CD4-positive, alpha-beta T cell treated with Interleukin-12 subunit alpha and Interleukin-12 subunit beta, for 1 hour (primary cell): ENCODE measurements around the gene REC114.
"Not testable (repeated sequence)": the region's sequence is repeated elsewhere in the genome, so short reads cannot be mapped to it uniquely, and the experiment has no call there.

ENCODE experiments used
- DNase-seq: peaks from one replicate; pipeline ENCODE4 v3.0.0-alpha.2; 2020

REC114 gene, protein sequence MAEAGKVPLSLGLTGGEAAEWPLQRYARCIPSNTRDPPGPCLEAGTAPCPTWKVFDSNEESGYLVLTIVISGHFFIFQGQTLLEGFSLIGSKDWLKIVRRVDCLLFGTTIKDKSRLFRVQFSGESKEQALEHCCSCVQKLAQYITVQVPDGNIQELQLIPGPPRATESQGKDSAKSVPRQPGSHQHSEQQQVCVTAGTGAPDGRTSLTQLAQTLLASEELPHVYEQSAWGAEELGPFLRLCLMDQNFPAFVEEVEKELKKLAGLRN

DNA sequence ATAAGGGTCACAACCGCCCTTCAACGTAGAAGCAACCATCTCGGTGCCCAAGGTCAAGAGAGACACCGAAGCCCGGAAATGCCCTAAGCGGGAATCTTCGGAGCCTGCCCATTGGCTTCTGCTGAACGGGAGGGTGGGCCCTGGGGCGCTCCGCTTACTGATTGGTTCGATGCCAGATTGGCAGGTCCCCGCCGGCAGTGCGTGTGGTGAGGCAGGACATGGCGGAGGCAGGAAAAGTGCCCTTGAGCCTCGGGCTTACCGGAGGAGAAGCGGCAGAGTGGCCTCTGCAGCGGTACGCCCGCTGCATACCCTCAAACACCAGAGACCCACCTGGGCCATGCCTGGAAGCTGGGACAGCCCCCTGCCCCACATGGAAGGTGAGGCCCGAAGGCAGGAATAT is at the start of gene REC114:
REC114 (plus strand) TSS at position 197 of the 400 bp plus-strand sequence; CDS start at position 219, 22 bp downstream.
- DNase-seq, result no peak

DNA sequence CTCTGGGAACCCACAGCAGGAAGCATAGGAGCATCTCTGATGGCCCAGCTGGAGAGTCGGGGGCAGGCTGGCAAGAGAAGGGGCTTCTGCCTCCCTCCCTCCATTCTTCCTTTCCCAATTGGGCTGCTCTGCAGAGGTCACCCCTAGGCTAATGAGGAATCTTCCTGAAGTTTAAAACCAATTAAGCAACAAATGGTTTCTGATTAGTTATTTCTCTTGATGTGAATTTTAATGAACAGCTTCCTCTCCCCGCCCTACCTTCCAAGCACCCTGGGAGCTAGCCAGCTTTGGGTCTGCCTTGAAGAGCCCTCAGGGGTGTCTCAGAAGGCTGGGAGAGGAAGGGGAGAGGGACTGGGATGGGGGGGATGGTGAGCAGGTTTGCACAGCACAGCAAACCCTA is 49.6 kb upstream of the REC114 start:
- DNase-seq, result no peak

DNA sequence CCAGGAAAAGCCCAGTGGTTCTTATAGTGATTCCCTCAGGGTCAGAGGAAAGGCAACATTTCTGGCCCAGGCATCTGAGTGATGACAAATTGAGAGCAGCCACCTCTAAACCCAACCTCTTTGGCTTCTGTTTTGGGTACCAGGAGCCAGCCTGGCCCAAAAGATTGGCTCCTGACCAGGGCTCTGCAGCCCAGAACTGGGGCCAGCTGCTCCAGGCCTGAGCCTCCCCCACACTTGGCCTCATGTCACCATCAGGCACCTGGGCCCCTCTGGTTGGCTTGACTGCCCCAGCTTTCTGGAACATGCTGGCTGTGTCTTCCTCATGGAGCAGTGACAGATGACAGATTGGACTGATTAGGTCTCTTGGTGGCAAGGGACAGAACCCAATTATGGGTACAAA is 48.2 kb upstream of the REC114 start:
- no peak for DNase-seq

DNA sequence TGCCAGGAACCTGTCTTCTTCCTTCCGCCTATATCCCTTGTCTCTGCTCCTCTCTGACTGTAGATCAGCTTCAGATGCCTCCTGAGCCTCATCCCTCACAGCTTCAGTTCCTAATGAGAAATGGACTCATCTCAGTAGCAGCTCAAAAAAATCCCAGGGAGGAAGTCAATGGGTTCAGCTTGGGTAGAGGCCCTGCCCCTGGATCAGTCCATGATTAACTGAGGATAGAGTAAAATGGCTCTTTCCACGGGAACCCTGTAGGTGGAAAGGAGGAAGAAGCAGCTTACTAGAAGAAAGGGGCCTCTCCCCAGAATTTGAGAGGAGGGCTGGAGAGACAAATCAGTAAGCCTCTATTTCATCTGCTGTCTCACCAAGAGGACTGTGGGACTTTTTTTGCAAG is 47.3 kb upstream of the REC114 start:
- DNase-seq, result no peak

DNA sequence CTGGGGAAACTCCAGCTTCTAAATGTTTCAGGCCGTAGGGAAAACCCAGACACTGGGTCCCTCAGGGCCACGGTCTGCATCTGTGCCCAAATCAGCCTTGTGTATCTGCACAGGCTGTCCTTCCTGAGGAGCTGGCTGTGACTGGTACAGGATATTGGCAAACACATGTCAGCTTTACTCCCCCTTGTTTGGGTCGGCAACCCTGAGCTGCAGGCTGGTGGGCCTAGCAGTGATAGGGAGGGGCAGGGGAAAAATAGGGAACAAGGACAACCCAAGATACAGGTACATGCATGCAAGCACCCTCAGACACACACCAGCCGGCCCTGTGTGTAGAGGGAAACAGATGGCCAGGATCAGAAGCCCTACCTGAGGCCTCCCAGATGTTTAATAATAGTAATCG is 45.5 kb upstream of the REC114 start:
- no peak for DNase-seq

DNA sequence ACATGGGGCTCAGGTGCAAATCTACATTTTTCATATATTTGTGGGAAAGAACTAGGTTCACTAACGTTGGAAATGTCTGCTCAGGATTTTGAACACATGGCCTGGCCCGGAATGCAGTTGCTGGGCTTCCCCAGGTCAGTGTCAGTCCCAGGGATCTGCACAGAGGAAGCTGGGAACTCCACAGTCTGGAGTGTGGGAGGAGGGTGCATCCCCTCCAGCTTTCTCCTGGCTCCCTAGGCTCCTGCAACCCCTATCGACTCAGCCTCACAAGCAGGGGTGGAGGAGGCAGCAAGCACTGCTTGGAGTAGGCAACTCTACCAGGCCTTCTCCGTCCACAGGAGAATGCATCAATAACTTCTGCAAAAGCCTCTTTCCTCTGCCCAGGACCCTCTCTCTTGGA is 44.1 kb upstream of the REC114 start:
- no peak for DNase-seq

DNA sequence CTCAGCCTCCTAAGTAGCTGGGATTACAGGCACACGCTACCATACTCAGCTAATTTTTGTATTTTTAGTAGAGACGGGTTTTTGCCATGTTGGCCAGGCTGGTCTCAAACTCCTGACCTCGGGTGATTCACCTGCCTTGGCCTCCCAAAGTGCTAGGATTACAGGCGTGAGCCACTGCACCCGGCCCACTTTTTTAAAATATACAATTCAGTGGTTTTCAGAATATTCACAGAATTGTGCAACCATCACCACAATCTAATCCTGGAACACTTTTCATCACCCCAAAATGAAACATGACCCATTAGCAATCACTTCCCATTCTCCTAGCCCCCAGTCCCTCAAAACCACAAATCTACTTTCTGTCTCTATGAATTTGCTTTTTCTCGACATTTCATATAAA is 42.7 kb upstream of the REC114 start:
- DNase-seq, result not testable (repeated sequence)

DNA sequence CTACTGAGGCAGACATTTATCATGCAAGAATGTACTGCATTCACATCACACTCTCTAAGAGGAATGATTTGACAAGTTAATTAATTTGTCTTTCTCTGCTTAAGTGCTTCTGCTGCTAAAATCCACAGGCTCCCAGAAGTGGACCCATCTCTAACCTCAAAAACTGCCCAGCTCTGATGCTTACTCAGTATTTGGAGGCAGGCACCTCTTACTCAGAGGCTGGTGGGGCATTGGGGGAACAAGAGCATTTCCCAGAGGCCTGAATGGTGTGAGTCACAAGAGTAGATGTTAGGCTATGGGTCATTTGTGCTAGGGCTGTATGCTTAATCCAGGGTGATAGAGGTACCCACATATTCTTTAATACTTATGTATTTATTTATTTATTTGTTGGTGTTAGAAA is 39.8 kb upstream of the REC114 start:
- DNase-seq, result no peak

DNA sequence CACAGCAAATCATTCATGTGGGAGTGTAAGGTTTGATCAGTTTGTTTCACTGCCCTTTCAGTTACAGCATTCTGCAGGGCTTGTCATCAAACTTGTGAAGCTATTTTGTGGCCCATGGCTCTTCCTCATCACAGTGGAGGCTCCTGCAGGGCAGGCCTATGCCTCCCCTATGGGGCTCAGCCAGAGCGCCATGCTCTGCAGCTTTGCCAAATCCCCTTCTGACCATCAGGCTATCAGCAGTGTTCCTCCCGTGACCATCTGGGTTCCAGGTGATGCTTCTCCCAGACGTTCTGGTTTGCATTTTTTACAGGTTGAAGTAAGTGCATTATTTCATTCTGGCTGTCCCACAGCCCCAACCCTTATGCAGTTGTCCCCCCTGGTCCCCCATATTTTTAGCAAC is 28.1 kb upstream of the REC114 start:
- DNase-seq, result no peak

DNA sequence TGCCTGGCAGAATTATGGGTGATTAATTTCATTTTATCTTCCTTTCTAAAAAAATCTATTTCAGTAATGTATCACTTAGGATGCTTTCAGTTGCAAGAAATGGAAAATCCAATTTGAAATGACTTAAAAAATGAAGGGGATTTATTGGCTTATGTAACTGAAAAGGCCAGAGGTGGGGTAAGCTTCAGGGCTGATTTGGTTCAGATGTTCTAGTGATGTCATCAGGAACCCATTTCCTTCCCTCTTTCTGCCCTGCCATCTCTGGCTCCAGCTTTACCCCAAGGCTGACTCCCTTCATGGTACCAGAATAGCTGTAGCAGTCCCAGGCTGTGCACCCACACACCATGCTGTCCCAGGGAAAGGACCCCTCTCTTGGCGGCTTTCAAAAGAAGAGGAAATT is 18.5 kb upstream of the REC114 start:
- DNase-seq, result no peak

DNA sequence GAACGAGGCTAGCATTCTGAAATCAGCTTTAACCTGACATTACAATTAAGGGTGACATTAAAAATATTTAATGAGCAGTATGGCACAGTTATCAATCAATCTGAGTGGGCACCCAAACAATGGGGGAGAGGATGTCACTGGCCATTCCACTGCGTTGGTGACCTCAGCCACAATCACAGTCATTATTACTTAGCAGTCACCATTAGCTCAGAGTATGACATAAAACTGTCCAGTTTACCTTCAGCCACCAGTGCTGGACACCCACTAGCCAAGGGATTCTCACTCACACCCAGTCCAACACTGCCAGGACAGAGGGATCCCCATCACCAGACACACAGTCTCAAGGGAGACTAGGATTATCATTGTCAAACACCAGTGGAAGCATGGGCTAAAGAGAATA is 17.5 kb upstream of the REC114 start:
- no peak for DNase-seq

DNA sequence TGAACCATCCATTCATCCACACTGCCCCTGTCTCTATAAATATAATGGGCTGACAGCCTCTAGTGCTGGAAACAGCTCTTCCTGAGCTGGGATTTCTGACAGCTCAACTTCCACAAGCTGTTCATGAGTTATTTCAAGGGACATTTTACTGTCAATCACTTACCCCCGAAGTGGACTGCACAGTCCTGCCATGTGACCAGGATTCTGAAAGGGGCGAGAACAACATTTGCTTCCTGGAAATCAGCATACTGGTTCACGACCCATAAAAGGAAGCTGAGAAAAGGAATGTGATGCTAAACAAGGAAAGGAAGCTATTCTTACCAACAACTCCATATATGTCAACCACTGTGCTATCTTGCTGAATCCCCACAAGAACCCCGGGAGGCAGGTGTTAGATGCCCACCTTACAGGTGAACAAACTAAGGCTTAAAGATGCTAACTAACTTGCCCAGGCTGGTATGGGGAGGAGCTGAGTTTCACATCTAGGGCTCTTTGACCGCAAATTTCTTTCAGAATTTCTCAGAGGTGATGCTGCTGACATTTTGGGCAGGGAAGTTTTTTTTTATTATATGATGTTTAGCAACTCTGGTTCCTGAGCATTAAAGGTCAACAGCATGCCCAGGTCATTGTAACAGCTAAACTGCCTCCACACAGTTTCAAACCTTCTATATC is 16.5 kb upstream of the REC114 start:
- DNase-seq, result no peak

DNA sequence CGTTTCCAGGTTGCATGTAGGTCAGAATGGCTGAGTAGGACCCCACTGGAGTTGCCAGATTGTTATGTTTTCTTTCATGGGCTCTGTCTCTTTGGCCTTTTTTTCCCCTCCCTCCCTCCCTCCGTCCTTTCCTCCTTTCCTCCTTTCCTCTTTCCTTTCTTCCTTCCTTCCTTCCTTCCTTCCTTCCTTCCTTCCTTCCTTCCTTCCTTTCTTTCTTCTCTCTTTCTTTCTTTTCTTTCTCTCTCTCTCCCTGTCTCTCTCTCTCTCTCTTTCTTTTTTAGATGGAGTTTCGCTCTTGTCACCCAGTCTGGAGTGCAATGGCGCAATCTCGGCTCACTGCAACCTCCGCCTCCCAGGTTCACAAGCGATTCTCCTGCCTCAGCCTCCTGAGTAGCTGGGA is 11.6 kb upstream of the REC114 start:
- not testable (repeated sequence) for DNase-seq

DNA sequence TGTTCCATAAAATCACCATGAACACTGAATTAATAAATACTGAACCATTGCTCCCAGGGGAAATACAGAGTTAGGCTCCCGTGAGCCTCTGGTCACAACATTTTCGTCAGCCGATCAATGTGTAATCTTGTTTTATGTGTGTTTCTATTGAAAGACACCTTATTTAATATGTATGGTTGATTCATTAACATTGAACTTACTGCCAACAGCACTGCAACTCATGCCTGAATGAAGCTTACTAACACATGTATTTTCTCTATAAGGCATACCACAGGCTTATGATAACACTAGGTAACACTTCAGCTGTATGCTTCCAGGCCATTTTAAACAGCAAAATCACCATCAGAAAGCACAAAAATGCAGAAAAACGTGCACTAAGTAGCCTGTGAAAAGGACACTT is 9.1 kb upstream of the REC114 start:
- DNase-seq, result no peak

DNA sequence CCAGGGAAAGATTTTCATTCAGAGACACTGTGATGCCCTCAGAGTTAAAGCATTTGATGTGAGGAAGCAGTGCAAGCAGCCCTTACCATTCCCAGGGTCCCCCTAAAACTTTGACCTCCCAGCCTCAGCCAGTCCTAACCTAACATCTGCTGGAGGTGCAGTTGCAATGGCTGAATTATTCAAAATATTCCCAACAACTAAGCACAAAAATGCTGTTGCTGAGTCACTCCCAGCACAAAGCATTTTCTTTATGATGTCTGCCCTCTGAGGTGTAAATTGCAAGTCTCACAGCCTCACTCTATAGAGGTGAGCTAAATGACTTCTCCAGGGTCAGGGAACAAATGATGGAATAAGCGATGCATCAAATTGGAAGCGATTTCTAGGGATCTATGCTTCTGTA is 6.4 kb upstream of the REC114 start:
- DNase-seq, result no peak

DNA sequence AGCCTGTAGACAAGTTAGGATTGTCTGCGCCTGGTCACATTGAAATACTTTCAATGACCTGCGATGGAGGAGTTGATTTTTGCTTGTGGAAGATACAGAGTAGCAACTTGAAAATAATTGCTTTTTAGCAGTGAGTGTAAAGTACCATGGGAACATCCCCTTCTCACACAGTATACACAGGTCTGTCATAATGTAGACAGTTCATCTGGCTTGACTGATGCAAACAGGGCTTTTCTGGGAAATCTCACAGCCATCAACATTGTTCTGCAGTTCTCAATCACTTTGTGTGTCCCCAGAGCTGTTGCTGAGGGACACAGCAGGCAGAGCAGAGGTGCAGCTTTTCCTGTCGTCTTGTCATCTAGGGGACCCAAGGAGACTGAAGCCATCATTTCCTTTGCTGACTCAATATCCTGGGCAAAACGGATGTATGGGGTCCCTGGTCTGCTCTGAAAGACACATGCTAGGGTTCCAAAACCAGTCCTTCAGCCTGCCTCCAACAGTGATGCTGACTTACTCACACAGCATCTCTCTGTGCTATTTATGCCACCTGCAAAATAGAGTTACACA is 5.3 kb upstream of the REC114 start:
- DNase-seq, result no peak

DNA sequence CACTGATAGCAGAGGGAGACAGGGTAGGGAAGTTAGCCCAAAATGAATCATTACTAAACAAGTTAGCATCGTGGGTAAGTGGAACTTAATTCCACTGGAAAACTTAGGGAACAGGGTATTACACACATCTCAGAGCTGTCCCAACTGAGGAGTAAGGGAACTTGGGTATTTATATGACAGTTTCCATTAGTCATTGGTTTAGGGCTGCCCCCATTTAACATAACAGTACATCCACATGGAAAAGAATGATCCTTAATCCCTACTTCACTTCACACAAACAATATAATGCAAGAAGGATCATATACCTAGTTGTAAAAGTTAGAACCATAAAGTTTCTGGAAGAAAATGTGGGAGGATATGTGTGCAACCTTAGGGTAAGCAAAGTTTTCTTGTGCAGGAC is 4.3 kb upstream of the REC114 start:
- DNase-seq, result no peak

DNA sequence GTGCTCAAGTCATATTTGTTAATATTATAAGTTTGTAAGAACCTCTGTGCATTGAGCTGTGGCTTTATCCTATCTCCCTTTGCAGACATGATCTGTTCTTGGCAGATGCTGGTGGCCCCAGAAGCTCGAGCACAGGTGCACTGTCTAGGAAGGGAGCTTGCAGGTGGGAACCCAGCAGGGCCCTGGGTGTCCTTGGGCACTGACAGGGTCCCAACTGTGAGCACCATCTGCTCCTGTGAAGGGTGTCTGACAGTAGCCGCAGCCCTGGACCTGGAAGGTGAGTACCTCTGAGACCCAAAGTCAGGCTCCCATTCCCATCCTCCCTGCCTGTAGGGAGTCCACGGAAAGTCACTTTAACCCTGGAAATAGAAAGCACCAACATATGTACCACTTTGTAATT is 2.4 kb upstream of the REC114 start:
- no peak for DNase-seq

DNA sequence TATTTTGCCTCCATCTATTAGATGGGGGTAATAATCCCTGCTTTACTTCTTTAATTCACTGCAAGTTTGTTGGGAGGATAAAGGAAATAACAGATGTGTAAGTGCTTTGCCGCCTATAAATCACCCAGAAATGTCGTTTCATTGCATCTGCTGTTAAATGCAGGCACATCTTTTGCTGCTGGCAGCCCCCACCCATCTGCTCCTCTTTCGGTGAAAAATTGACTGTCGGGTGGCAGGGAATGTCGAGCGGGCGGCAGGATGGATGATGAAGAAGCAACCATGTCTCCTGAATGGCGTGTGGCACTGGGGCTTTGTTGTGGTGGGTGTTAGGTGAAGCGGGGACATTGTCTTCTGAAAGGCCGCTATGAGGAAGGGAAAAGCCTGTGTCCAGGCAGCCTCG is 543 bp upstream of the REC114 start:
- DNase-seq, result no peak

DNA sequence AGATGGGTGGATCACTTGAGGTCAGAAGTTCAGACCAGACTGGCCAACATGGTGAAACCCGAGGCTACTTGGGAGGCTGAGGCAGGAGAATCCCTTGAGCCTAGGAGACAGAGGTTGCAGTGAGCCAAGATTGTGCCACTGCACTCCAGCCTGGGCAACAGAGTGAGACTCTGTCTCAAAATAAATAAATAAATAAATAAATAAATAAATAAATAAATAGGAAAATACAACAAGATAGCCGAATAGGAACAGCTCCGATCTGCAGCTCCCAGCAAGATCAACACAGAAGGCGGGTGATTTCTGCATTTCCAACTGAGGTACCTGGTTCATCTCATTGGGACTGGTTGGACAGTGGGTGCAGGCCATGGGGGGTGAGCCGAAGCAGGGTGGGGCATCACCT is 4.5 kb downstream of the REC114 start:
- DNase-seq, result not testable (repeated sequence)

DNA sequence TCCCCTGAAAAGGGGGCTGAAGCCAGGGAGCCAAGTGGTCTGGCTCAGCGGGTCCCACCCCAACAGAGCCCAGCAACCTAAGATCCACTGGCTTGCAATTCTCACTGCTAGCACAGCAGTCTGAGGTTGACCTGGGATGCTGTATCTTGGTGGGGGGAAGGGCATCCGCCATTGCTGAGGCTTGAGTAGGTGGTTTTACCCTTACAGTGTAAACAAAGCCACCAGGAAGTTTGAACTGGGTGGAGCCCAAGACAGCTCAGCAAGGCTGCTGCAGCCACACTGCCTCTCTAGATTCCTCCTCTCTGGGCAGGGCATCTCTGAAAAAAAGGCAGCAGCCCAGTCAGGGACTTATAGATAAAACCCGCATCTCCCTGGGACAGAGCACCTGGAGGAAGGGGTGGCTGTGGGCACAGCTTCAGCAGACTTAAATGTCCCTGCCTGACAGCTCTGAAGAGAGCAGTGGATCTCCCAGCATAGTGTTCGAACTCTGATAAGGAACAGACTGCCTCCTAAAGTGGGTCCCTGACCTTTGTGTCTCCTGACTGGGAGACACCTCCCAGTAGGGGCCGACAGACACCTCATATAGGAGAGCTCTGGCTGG is 5.3 kb downstream of the REC114 start:
- DNase-seq, result peak; percentile 41

DNA sequence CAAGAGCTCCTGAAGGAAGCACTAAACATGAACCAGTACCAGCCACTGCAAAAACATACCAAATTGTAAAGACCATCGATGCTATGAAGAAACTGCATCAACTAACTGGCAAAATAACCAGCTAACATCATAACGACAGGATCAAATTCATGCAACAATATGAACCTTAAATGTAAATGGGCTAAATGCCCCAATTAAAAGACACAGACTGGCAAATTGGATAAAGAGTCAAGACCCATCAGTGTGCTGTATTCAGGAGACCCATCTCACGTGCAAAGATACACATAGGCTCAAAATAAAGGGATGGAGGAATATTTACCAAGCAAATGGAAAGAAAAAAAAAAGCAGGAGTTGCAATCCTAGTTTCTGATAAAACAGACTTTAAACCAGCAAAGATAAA is 7.0 kb downstream of the REC114 start:
- not testable (repeated sequence) for DNase-seq

DNA sequence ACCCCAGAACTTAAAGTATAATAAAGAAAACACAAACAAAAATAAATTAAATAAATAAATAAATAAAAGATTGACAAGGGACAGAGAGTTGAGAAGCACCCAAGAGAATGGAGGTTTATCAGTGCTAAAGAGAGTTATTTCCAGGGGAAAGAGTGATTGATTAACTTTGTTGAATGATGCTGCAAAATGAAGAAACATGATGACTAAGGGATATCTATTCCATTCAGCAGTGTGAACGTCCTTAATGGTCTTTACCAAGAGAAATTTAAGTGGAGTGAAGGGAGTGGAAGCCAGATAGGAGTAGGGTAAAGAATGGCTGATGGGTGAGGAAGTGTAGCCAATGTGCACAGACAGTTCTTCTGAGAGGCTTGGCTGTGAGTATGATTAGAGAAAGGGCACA is 11.1 kb downstream of the REC114 start:
- no peak for DNase-seq

DNA sequence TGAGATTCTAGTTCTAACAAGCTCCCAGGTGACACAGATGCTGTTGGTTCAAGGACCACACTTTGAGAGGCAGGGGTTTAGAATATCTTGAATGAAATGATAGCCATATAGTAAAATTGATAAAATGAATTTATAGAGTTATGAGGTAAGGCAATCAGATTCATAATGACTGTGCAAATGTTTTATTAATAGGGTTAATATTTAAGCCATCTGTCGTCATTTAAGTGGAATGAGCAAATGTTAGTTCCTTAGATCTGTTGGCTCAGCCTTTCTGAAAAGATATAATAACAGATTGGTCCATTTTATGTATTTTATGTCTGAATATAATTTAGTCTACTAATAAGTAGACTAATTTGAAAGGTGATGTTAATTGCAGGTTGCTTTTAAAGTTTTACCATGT is 12.9 kb downstream of the REC114 start:
- no peak for DNase-seq
